Heart left ventricle (tissue), 13 donors: ENCODE results near the gene TNFRSF13B.
"Not testable (repeated sequence)": the region's sequence is repeated elsewhere in the genome, so short reads cannot be mapped to it uniquely, and the experiment has no call there.

Experiments used
- CTCF ChIP-seq, 12 donors: fragments of 200-600 bp; sonication (generic) in 4 of 12; IDR thresholded peaks; one replicate each; pipeline versions ENCODE4 v1.5.0 to v1.8.0; 2018 to 2022; ENCODE audit warnings: antibody characterized with exemption in 12 of 12, mild to moderate bottlenecking in 5 of 12
- POLR2A ChIP-seq, 2 donors: fragments of 450-650 bp; IDR thresholded peaks; one replicate each; pipeline ENCODE4 v1.6.1; 2017; ENCODE audit warnings: antibody characterized with exemption in 2 of 2, mild to moderate bottlenecking in 2 of 2, moderate library complexity in 2 of 2
- donor health status: ischemic (EF 13 %, LVEDD 7.1; RV severe dilation, severe dysfunction).
- donor health status: DM: no; HTN: yes; CAD: no.
- donor health status: DM: no; HTN: no; CAD: no.
- donor health status: ischemic (EF 25% LVEDD 6.9; RV normal size, moderate dysfunction).
- donor health status: ischemic (EF 25% LVEDD 5.7; RV mildly dilated, moderate dysfunction).
- donor health status: ischemic (EF 35%, LVEDD 5.7; RV mildly dilated, moderate dysfunction).
- donor health status: nonischemic (EF 11% LVEDD 7.7; RV severe dilation, severe dysfunction).
- donor health status: DM: yes; HTN: yes; CAD: no.
- donor health status: PGD.
- donor health status: ischemic (EF 29% LVEDD 5.4; RV normal size, mild dysfunction).
- donor health status: nonischemic (EF 23%, LVEDD 6.1; RV moderate dilation, normal function).

DNA sequence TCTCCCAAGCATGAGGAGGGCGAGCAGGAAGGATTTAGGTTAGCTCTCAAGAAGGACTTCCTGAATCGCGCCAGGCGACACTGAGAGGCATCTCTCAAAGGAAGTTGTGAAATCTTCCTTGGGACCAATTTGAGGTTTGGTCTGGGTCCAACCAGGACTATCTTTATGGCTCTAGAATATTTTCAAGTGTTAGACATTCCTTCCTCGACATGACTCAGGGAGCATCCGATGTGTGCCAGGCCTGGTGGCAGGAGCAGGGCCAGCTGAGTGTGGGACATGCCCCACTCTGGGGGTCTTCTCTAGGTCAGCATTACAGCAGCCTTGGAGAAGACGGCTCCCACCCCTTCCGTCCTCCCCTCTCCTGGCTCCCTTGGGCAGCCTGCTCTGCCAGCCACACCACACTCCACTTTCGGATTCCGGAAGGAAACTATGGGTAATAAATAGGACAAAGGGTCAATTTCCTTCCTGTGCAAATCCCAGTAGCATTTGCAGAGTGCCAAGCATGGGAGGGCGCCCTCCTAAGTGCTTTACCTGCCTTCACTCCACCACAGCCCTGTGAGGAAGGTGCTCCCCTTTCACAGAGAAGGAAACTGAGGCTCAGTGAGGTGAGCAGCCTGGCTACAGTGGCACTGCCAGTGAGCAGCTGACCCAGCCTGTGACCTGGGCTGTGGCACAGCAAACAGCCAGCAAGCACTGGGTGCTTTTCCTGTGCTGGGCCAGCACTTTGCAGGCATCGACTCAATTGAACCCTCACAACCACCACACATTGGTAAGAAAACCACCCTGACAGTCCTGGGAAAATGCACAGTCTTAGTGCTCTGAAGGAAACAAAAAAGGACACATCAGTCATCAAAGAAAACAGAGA is 39.4 kb upstream of the TNFRSF13B start:
- TF ChIP-seq CTCF, POLR2A (IDR thresholded peaks at IDR 0.05): not testable (repeated sequence)
